HepG2 (cell line): ENCODE results near the gene CCND2. TPM values are rescaled to one million over a fixed set of nuclear protein-coding genes. Genes with fewer than 3 reads are reported as not detected.

Experiments used
- ARID3A ChIP-seq: IDR thresholded peaks from 2 replicates; pipeline ENCODE4 v1.6.1; 2012; ENCODE audit warnings: low read depth, low read length, improper control_type of control experiment
- ARID5B ChIP-seq: IDR thresholded peaks from 2 replicates; pipeline ENCODE4 v1.4.0; 2020; ENCODE audit warnings: mild to moderate bottlenecking, missing genetic modification reagents
- FOSL2 ChIP-seq: sonication (generic); formaldehyde crosslinking; IDR thresholded peaks from 2 replicates; pipeline ENCODE4 v1.4.0; 2020; ENCODE audit warnings: missing genetic modification reagents
- GATAD1 ChIP-seq: IDR thresholded peaks from 2 replicates; pipeline ENCODE4 v1.6.1; 2016; ENCODE audit warnings: missing genetic modification reagents, missing compliant biosample characterization
- KLF12 ChIP-seq: sonication (generic); formaldehyde crosslinking; IDR thresholded peaks from 2 replicates; pipeline ENCODE4 v1.4.0; 2020; ENCODE audit warnings: missing genetic modification reagents, borderline replicate concordance
- MXI1 ChIP-seq: IDR thresholded peaks from 3 replicates; pipeline ENCODE4 v1.6.1; 2012; ENCODE audit warnings: low read depth, low read length, inconsistent platforms, borderline replicate concordance
- PATZ1 ChIP-seq: sonication (generic); formaldehyde crosslinking; IDR thresholded peaks from 2 replicates; pipeline ENCODE4 v1.4.0; 2020; ENCODE audit warnings: missing genetic modification reagents
- PCBP2 ChIP-seq: fragments of 200-400 bp; formaldehyde crosslinking; optimal IDR thresholded peaks from 2 replicates; pipeline ENCODE3; 2018; ENCODE audit warnings: low read length, low read depth; ENCODE audit not compliant: poor library complexity, severe bottlenecking
- POLR2G ChIP-seq: fragments of 200-400 bp; formaldehyde crosslinking; IDR thresholded peaks from 2 replicates; pipeline ENCODE4 v1.6.1; 2018; ENCODE audit warnings: mild to moderate bottlenecking, low read depth, low read length, moderate library complexity
- TARDBP ChIP-seq: sonication (generic); formaldehyde crosslinking; IDR thresholded peaks from 2 replicates; pipeline ENCODE4 v1.8.0; 2022; ENCODE audit warnings: mild to moderate bottlenecking, missing genetic modification reagents
- YEATS4 ChIP-seq: sonication (generic); formaldehyde crosslinking; IDR thresholded peaks from 2 replicates; pipeline ENCODE4 v1.4.0; 2020; ENCODE audit warnings: missing genetic modification reagents, borderline replicate concordance
- ZFP82 ChIP-seq: sonication (generic); formaldehyde crosslinking; IDR thresholded peaks from 2 replicates; pipeline ENCODE4 v1.5.1; 2020; ENCODE audit warnings: mild to moderate bottlenecking, missing genetic modification reagents, borderline replicate concordance
- ZNF280D ChIP-seq: sonication (generic); formaldehyde crosslinking; IDR thresholded peaks from 2 replicates; pipeline ENCODE4 v1.5.1; 2020; ENCODE audit warnings: mild to moderate bottlenecking, missing genetic modification reagents
- ZNF331 ChIP-seq: sonication (generic); formaldehyde crosslinking; IDR thresholded peaks from 2 replicates; pipeline ENCODE4 v1.4.0; 2020; ENCODE audit warnings: missing genetic modification reagents
- ZNF503 ChIP-seq: sonication (generic); formaldehyde crosslinking; IDR thresholded peaks from 2 replicates; pipeline ENCODE4 v1.4.0; 2020; ENCODE audit warnings: missing genetic modification reagents
- polyA plus RNA-seq, 8 experiments: library from polyadenylated mRNA; depleted of rRNA in 3 of 8; stranded (reverse) in 7 of 8; unstranded in 1 of 8; fragments of >200 nt; fragmentation: Illumina TruSeq in 4 of 8; extraction: Trizol in 4 of 8; gene quantifications; 2 replicates each; pipeline versions ENCODE4 v1.2.1 to v1.2.3, GENCODE V29; 2011 to 2016; ENCODE audit warnings: low read depth in 4 of 8, missing spikeins in 1 of 8, mixed read lengths in 1 of 8; ENCODE audit not compliant: insufficient read depth in 1 of 8
- total RNA-seq, 5 experiments: library from RNA; depleted of rRNA; stranded (reverse); fragments of >200 nt; fragmentation: Illumina TruSeq; extraction: Trizol; gene quantifications; 2 replicates each; pipeline ENCODE4 v1.2.3, GENCODE V29; 2016; ENCODE audit warnings: low read depth in 1 of 5

Gene CCND2
- total and polyA plus RNA-seq, 2 of the 13 experiments (the other 11 are each of a cell fraction or from before 2014, with no cell fraction given), result 0.61 to 1.4 TPM

GRCh38 chr12:4307593-4308333 lies 34.2 kb downstream of the CCND2 start (continued):
- TF ChIP-seq POLR2G (0 out of 2 replicates have a peak, but pooled peaks have one; percentile 33), ZNF503 (CRISPR knock-in tag) (no peak), PATZ1 (CRISPR knock-in tag) (peak; percentile 66), ZFP82 (no peak), YEATS4 (CRISPR knock-in tag) (peak; percentile 54; the same call in 1 of the 2 replicates), GATAD1 (CRISPR knock-in tag) (peak; percentile 49; the same call in 1 of the 2 replicates), TARDBP (peak; percentile 66), MXI1 (peak; percentile 11; the same call in 1 of the 3 replicates), ARID5B (CRISPR knock-in tag) (peak; percentile 23; the same call in 1 of the 2 replicates), ZNF331 (CRISPR knock-in tag) (peak; percentile 49; the same call in 1 of the 2 replicates), FOSL2 (CRISPR knock-in tag) (peak; percentile 36; the same call in 1 of the 2 replicates), PCBP2 (no peak), KLF12 (CRISPR knock-in tag) (peak; percentile 56; the same call in 1 of the 2 replicates), ARID3A (0 out of 2 replicates have a peak, but pooled peaks have one; percentile 10), ZNF280D (CRISPR knock-in tag) (0 out of 2 replicates have a peak, but pooled peaks have one; percentile 19)
